GM12891 (cell line): ENCODE data around the gene CABLES2.

Experiments
- PAX5 ChIP-seq: IDR thresholded peaks from 2 replicates; pipeline ENCODE4 v1.6.1; 2011; ENCODE audit warnings: low read length, moderate library complexity, mild to moderate bottlenecking; ENCODE audit not compliant: insufficient read depth, severe bottlenecking
- POLR2A ChIP-seq: IDR thresholded peaks from 2 replicates; pipeline ENCODE4 v1.6.1; 2011; ENCODE audit warnings: low read depth, low read length, control low read depth
- POLR2AphosphoS5 ChIP-seq: IDR thresholded peaks from 2 replicates; pipeline ENCODE4 v1.6.1; 2011; ENCODE audit warnings: low read depth, low read length, control low read depth
- POU2F2 ChIP-seq: IDR thresholded peaks from 2 replicates; pipeline ENCODE4 v1.6.1; 2011; ENCODE audit warnings: low read depth, mild to moderate bottlenecking, control low read depth, low read length, moderate library complexity
- SPI1 ChIP-seq: IDR thresholded peaks from 2 replicates; pipeline ENCODE4 v1.6.1; 2011; ENCODE audit warnings: low read depth, low read length, control low read depth
- TAF1 ChIP-seq: IDR thresholded peaks from 2 replicates; pipeline ENCODE4 v1.6.1; 2011; ENCODE audit warnings: low read depth, low read length, control low read depth

- no peak for TF ChIP-seq POLR2A
- TF ChIP-seq POLR2AphosphoS5: no peak
- TF ChIP-seq PAX5: no peak
- no peak for TF ChIP-seq TAF1
- no peak for TF ChIP-seq POU2F2
- TF ChIP-seq SPI1: no peak
Observed at GRCh38 chr20:62344782-62345181, 62.3 kb downstream of the CABLES2 start.
